ENCODE results near the gene INKA1. TPM values are rescaled to one million over a fixed set of nuclear protein-coding genes. Genes with fewer than 3 reads are reported as not detected.
"Not testable (repeated sequence)": the region's sequence is repeated elsewhere in the genome, so short reads cannot be mapped to it uniquely, and the experiment has no call there.

Gene INKA1
- total RNA-seq, 1 donor, result 78.4 TPM

GRCh38 chr3:49806850-49807249, 3.8 kb downstream of the INKA1 start:
- DNase-seq (ENCODE audit: low read depth in 2 of 3, low spot score in 2 of 3), result peak in 1 of 3 donors; percentile 28

GRCh38 chr3:49807431-49808114, 4.5 kb downstream of the INKA1 start:
- DNase-seq (ENCODE audit: low read depth in 2 of 3, low spot score in 2 of 3), result peak in 2 of 3 donors; percentile 33 to 45

GRCh38 chr3:49812916-49813496, 9.9 kb downstream of the INKA1 start:
- DNase-seq (ENCODE audit: low read depth in 2 of 3, low spot score in 2 of 3), result no peak

- DNase-seq (ENCODE audit: low read depth in 2 of 3, low spot score in 2 of 3), result peak in 2 of 3 donors; percentile 55 to 63
Observed at GRCh38 chr3:49813497-49814174, 10.6 kb downstream of the INKA1 start, which contains the start of gene UBA7. UBA7 (minus strand) TSS chr3:49813953; CDS start chr3:49813787, 166 bp downstream.

- not testable (repeated sequence) for DNase-seq (ENCODE audit: low read depth in 2 of 3, low spot score in 2 of 3)
Observed at GRCh38 chr3:49823131-49823530, 20.1 kb downstream of the INKA1 start.

GRCh38 chr3:49826016-49826415, 23.0 kb downstream of the INKA1 start:
- no peak for DNase-seq (ENCODE audit: low read depth in 2 of 3, low spot score in 2 of 3)

GRCh38 chr3:49831341-49831740, 28.3 kb downstream of the INKA1 start:
- peak in 2 of 3 donors; percentile 17 to 57 for DNase-seq (ENCODE audit: low read depth in 2 of 3, low spot score in 2 of 3)

- peak; percentile 69 to 94 (median 84) for DNase-seq (ENCODE audit: low read depth in 2 of 3, low spot score in 2 of 3)
Observed at GRCh38 chr3:49839193-49839809, 36.2 kb downstream of the INKA1 start.

- no peak for DNase-seq (ENCODE audit: low read depth in 2 of 3, low spot score in 2 of 3)
Observed at GRCh38 chr3:49840388-49840787, 37.3 kb downstream of the INKA1 start.

GRCh38 chr3:49841126-49841696, 38.1 kb downstream of the INKA1 start:
- peak in 2 of 3 donors; percentile 57 to 75 for DNase-seq (ENCODE audit: low read depth in 2 of 3, low spot score in 2 of 3)

- no peak for DNase-seq (ENCODE audit: low read depth in 2 of 3, low spot score in 2 of 3)
Observed at GRCh38 chr3:49841806-49842205, 38.7 kb downstream of the INKA1 start.

- DNase-seq (ENCODE audit: low read depth in 2 of 3, low spot score in 2 of 3), result no peak
Observed at GRCh38 chr3:49842843-49843517, 39.9 kb downstream of the INKA1 start.

GRCh38 chr3:49844464-49845183, 41.6 kb downstream of the INKA1 start:
- DNase-seq (ENCODE audit: low read depth in 2 of 3, low spot score in 2 of 3), result no peak

- no peak for DNase-seq (ENCODE audit: low read depth in 2 of 3, low spot score in 2 of 3)
Observed at GRCh38 chr3:49845694-49846093, 42.6 kb downstream of the INKA1 start.

Small RNA genes lying within 50 kb of the gene (small RNA-seq; reads per million reads assigned to genes)
- gene COX6CP14, result not detected

Other genes starting within 250 kb of the INKA1 start
- gene BSN, start 248.8 kb upstream of the INKA1 start, total RNA-seq, result 0.27 TPM
- 191 TPM for gene APEH, start 128.9 kb upstream of the INKA1 start, total RNA-seq
- 6.7 TPM for gene MST1, start 113.8 kb upstream of the INKA1 start, total RNA-seq
- gene RNF123, start 113.7 kb upstream of the INKA1 start, total RNA-seq, result 37.4 TPM
- 17.5 TPM for gene AMIGO3, start 83.6 kb upstream of the INKA1 start, total RNA-seq
- gene GMPPB, start 79.3 kb upstream of the INKA1 start, total RNA-seq, result 24.0 TPM
- gene IP6K1, start 16.7 kb upstream of the INKA1 start, total RNA-seq, result 82.4 TPM
- 0.27 TPM for gene CDHR4, start 3.4 kb upstream of the INKA1 start, total RNA-seq
- gene UBA7, start 10.7 kb downstream of the INKA1 start, total RNA-seq, result 341 TPM
- 2.7 TPM for gene TRAIP, start 53.3 kb downstream of the INKA1 start, total RNA-seq
- gene CAMKV, start 66.6 kb downstream of the INKA1 start, total RNA-seq, result 1.3 TPM
- 1.1 TPM for gene MST1R, start 100.6 kb downstream of the INKA1 start, total RNA-seq
- gene MON1A, start 126.5 kb downstream of the INKA1 start, total RNA-seq, result 13.5 TPM
- 23.4 TPM for gene RBM6, start 136.9 kb downstream of the INKA1 start, total RNA-seq